Effector CD8-positive, alpha-beta T cell (primary cell): ENCODE results near the gene OPALIN.

Experiments
- DNase-seq: peaks from one replicate; lab custom pipeline; 2025; lab: John Stamatoyannopoulos, UW
- total RNA-seq, 4 experiments: gene quantifications; one replicate each; lab custom pipeline; 2026; lab: John Stamatoyannopoulos, UW

OPALIN gene
- 0 reads per million in 4 experiments for total RNA-seq

DNA sequence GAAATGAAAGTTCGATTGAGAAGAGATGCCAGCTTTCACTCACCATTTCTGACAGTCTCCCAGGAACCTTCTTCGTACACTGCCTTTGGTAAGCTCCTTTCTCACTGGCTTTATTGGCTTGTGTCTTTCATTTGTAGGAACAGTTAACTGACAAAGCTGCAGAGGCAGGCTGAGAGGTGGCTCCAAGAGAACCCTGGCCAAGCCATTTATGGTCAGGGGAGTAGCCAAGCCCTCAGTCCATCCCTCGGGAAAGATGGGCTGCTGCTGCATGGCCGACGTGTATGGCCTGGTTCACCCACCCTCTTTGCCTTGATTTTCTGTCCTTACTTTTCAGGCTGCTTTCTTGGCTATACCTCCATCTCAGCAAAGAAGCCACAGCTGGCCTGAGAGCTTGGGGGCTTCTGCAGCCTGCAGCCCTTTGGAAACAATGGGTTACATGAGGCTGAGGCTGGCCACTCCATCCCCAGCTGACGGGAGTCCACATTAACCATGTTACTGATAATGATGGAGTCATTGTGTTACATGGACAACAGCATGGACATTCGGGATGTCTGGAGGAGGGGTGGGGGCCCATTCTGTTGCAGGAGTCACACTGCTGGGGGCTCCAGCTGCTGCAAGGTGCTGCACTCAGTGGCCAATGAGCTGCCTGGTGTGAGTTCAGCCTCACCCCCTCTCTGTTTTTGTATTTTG is at the start of gene OPALIN:
Gene OPALIN (minus strand): TSS at position 152 of the 690 bp plus-strand sequence. CDS start 106 bp downstream, at position 46.
- no peak for DNase-seq

GRCh38 chr10:96408201-96408600 is 49.4 kb upstream of the OPALIN start:
- DNase-seq = no peak

DNA sequence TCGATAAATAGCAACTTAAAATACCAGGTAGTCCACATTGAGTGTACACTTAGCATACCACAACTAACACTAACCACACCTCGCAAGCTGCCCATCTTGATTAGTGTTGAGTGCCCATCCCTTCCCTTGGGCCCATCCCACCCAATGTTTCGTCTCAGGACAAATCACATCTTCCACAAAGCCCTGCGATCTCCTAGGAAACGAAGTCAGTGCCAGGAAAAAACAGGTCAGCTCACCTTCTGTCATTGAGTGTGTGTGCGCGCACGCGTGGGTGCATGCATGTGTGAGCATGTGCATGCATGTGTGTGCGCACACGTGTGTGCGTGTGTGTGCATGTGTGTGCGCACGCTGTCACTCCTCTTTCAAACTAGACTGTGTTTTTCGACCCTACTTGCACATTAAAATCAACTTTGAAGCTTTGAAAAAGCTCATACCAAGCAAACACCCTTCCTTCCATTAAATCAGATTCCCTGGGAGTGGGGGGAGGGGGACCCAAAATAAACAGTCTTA is 48.8 kb upstream of the OPALIN start:
- no peak for DNase-seq

GRCh38 chr10:96406091-96406490 is 47.3 kb upstream of the OPALIN start:
- DNase-seq = no peak

DNA sequence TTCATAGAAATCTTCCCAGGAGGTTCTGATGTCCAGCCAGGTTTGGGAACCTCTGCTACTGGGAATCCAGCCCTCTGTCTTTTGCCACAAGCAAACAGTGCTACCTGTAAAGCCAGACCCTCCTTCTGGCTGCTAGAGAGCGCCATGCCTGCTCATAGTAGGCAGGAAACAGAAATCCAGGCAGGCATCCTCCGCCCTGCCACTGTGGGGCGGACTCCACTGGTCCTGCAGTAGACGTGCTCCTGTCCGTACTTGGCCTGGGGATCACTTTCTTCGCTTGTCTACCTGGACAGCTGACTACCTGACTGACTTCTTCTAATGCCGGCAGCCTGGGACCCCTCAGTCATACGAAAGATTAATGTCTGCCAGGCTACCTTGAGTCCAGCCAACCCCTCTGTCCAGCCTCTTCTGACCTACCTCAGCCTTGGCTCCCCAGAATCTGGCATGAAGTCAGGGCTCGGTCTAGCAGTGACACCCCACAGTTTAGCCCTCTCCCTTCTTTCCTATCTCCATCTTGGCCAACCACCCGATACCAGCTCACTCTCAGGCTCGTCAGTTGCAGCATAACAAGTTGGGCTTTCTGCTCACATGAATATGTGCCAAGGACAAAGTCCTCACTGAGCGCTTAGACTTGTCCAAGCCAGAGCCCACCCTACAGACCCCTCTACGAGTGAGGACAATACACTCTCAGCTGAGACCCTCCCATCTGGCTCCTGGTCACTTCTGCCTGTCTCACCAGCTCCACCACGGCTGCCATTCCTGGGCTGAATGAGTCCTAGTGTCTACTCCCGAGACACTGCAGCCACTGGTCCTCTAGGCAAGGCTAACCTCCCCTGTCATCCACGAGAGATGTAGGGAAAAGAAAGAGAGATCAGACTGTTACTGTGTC is 43.9 kb upstream of the OPALIN start:
- DNase-seq = no peak

GRCh38 chr10:96401036-96401435 is 42.2 kb upstream of the OPALIN start:
- DNase-seq = no peak

GRCh38 chr10:96400465-96400864 is 41.7 kb upstream of the OPALIN start:
- no peak for DNase-seq

DNA sequence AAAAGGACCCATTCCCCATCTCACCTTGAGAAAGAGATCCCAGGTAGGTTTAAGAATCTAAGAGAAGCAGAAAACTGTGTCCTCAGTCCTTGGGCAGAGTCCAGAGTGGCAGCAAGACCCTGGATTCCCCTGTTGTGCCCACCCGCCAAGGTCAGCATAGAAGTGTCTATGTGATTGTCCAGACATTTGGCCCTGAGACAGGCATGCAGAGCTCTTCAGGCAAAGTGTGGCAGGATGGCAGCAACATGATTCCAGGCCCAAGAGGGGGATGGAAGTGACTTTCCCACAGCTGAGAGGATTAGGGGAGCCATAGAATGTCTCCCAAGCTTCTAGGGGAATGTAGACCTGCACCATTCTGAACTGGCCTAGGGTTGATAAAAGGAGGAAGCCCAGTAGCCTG is 39.1 kb upstream of the OPALIN start:
- no peak for DNase-seq

GRCh38 chr10:96395931-96396877 is 37.4 kb upstream of the OPALIN start:
- peak; percentile 23 for DNase-seq

DNA sequence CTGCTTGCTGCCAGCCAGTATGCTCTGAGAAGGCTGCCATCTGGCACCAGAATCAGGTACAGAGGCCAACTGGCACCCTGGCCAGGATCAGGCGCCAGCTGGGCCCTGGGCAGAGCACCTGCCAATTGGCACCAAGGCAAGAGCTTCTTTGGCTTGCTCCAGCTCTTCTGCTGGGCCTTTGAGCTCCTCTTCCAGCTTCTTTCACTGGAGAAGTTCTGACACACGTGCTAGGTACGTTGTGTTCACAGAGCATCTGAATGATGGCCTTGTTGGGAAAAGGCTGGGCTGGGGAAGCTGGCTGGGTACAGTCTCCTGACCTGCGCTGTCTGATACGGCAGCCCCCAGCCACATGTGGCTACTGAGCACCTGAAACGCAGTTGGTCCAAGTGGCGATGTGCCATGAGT is 31.7 kb upstream of the OPALIN start:
- DNase-seq = no peak

DNA sequence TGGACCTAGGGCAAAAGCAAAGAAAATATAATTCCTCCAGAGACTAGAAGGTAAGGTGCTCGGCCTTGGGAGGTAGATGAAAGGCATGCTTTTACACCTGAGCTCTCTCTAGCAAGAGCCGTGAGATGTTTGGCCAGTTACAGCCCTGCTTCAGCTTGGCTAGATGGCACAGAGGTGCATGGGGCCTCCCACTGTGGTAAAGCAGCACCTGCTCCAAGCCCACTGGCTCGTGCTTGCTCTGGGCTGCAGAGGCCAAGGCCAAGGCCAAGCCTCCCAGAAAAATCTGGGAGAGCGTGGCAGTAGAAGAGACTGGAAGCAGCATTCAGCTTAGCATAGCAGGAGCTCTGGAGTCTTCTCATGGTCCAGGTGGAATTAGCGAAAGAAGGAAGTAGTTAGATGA is 31.0 kb upstream of the OPALIN start:
- no peak for DNase-seq

DNA sequence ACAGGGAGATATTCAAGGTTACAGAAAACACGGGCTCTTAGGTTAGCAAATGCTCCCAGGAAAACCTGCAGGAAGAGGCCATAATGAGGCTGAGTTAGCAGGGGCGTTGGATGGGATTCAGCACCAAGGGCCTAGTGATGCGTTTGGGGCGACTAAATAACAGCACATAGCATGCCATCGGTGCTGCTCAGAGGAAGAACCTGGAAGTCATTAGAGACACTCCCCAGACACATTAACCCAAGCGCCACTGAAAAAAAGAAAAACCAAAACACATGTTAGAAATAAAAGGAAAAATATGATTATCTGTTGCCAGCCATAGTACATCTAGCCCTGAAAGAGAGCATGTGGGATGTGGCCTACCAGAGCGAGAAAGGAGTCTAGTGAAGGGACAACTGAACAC is 28.8 kb upstream of the OPALIN start:
- DNase-seq = no peak

DNA sequence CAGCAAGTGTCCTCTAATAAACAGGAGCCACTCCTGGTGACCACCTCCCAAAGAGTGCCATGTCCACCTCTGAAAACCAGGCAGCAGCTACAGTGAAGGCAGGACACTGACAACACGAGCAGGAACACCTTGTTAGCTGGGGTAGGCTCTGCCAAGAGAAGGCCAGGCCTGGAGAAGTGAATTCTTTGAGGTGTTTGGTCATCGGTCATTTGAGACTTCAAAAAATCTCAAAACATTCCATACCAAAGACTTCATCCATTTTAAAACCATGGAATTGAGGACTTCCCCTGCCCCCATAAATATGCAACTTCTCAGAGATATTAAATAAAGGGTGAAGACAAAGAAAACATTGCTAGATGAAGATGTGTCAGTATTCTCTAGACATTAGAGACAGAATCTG is 28.4 kb upstream of the OPALIN start:
- DNase-seq = no peak

GRCh38 chr10:96384506-96384905 is 25.7 kb upstream of the OPALIN start:
- DNase-seq = no peak

DNA sequence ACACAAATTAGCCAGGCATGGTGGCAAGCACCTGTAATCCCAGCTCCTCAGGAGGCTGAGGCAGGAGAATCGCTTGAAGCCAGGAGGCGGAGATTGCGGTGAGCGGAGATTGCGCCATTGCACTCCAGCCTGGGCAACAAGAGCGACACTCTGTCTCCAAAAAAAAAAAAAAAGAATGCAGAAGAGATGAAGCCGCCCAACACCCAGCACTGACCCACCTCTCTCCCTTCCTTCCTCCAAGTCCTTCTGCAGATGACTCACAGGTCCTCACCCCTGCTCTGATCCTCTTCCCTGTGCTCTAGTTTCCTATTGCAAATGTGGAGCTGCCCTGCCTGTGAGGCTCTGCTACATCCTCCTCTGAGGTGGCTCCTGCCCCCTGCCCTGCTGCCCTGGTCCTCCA is 22.0 kb upstream of the OPALIN start:
- no peak for DNase-seq

DNA sequence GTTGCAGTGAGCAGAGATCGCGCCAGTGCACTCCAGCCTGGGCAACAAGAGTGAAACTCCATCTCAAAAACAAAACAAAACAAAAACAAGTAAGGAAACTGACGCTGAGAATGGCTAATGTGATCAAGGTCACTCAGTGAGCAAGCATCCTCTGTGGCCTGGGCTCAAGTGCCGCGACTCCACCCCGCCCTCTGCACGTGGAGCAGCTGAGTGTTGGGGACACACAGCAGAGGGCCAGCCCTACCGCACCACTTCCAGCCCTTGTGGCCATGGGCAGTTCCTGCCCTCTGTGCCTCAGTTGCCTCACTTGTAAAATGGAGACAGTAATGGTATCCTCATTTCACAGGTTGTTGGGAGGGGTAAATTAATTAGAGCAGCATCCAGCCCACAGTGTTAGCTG is 21.0 kb upstream of the OPALIN start:
- no peak for DNase-seq

GRCh38 chr10:96378741-96379140 is 19.9 kb upstream of the OPALIN start:
- no peak for DNase-seq

DNA sequence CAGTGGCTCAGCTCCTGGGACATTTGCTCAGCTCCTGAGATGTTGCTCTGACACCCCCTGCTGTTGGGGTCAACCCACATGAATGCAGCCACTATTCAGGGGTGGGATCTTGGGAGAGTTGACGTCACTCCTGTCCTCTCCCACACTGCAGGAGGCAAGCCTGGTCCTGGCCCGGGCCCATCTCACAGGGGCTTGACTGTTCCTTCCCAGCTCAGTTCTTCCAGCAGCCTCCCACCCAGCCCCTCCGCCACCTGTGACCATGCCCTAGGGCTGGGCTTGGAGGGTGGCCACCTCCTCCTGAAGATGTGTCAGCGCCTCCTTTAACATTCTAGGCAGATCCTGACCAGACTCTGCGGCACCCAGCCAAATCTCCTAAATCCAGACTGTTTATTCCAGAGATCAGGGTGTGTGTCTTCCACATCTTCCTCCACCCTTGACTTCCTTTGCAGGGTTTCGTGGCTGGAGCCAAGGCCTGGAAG is 19.1 kb upstream of the OPALIN start:
- no peak for DNase-seq

DNA sequence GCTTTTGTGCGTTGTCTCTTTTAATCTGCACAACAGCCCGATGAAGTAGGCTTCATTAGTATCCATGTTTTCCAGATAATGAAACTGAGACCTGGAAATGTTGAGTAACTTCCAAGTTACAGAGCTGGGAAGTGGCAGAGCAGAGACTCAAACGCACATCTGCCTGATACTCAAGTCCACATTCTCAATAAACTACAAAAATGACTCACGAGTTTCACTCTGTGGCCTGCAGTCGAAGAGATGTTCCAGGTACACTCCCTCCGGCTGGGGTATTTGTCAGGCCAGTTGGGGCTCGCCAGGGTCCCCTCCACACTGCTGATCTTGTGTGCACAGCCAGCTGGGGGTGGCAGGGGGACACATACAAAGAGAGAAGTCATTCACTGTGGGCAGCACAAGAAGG is 17.7 kb upstream of the OPALIN start:
- DNase-seq = no peak

DNA sequence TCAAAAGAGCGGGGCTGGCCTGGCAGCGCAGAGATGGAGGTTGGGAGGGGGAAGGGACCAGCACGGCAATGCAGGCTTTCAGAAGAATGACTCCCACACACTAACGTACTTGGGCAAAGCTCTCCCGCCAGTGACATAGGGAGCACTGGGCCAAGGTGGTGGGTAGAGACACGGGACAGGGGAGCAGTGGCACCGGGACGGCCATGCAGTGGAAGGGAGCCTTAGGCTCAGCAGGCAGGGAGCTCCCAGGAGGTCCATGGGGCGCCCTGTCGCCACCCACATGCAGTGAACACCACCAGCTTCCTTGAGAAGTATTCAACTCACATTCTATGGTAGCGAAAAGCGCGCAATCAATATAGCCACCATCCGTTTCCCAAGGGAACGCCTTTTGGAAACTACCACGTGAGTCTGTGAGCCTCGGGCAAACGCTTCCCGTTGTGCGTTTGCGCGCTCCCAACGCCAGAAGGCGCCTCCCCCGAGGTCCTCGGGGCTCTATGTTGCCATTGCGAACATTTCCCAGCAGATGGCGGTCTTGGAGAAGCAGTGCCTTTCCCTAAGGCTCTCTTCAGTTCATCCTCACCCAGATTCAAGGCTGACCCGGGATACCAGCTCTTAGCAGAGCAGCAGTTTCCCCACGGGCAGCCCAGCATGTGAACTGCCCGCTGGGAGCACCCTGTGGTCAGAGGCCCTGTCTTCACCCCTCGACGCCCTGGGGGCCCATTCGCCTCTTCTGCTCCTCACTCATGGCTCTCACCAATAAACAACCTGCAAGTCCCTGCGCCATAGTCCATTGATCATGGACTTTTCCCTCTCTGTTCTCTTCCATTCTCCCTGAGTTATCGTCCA is 16.4 kb upstream of the OPALIN start:
- peak; percentile 55 for DNase-seq

DNA sequence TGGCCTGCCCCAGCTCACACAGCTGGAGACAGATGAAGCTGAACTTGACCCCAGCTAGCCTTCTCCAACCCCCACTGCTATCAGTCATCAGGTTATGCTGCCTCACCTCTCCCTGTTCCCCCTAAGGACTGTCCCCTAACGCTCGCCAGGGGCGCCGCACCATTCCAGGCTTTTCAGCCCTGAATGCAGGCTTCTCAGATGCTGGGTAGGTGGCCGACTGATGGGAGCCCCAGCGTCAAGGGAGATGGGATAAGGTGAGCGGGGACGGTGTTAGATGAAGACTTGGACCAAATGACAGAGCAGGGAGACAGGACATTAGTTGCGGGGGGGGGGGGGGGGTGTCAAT is 15.8 kb upstream of the OPALIN start:
- no peak for DNase-seq
